Measurements from ENCODE around the gene GLTP. TPM values are rescaled to one million over a fixed set of nuclear protein-coding genes. Genes with fewer than 3 reads are reported as not detected.
A peak's percentile ranks its signal among the peaks of the same experiment; 100 is the strongest.
"Not testable (repeated sequence)": the region's sequence is repeated elsewhere in the genome, so short reads cannot be mapped to it uniquely, and the experiment has no call there.

GLTP gene
- total and polyA plus RNA-seq, 2 donors from 2014 or later = 45.9 to 56.4 TPM

- Histone ChIP-seq H3K9ac (ENCODE audit: low read length in 3 of 3) (no peak overlapping the region), H3K27me3 (ENCODE audit: control insufficient read depth, insufficient read depth, low read length) (no peaks in the 10 kb centered on the region), H3K9me3 (ENCODE audit: control insufficient read depth in 2 of 3, insufficient read depth in 1 of 3, low read length in 3 of 3) (no peaks in the 10 kb centered on the region), H3K27ac (ENCODE audit: low read depth in 2 of 2, low read length in 2 of 2) (no peak overlapping the region), H3K4me1 (ENCODE audit: control insufficient read depth in 2 of 3, insufficient read depth in 2 of 3, low read depth in 1 of 3, low read length in 3 of 3) (peaks cover 0 to 16% (median 9%) of the 10 kb centered on the region in 3 donors), H3K4me3 (ENCODE audit: low read length in 3 of 3) (no peak overlapping the region), H3K36me3 (ENCODE audit: control insufficient read depth in 2 of 3, insufficient read depth in 3 of 3, low read length in 3 of 3) (no peaks in the 10 kb centered on the region)
- intact Hi-C loops (cut with DNase I) = no loop called here
- DNase-seq (no peak), FAIRE-seq (no peak)
- TF ChIP-seq CTCF (IDR thresholded peaks at IDR 0.05; ENCODE audit: borderline replicate concordance, extremely low read depth, insufficient read depth) = no peak
Observed at GRCh38 chr12:109868182-109869051, 11.9 kb downstream of the GLTP start.

GRCh38 chr12:109864916-109865315 lies 15.4 kb downstream of the GLTP start:
- DNase-seq (peak in 3 of 5 donors; percentile 14 to 69 (median 66)), FAIRE-seq (no peak)
- intact Hi-C loops (cut with DNase I) = no loop called here
- TF ChIP-seq CTCF (IDR thresholded peaks at IDR 0.05; ENCODE audit: borderline replicate concordance, extremely low read depth, insufficient read depth) = no peak
- H3K9ac ChIP-seq (ENCODE audit: low read length in 3 of 3) = no peak overlapping the region
- peaks cover 0 to 29% (median 27%) of the 10 kb centered on the region in 3 donors for H3K4me1 ChIP-seq (ENCODE audit: control insufficient read depth in 2 of 3, insufficient read depth in 2 of 3, low read depth in 1 of 3, low read length in 3 of 3)
- H3K4me3 ChIP-seq (ENCODE audit: low read length in 3 of 3) = no peak overlapping the region
- no peaks in the 10 kb centered on the region for H3K9me3 ChIP-seq (ENCODE audit: control insufficient read depth in 2 of 3, insufficient read depth in 1 of 3, low read length in 3 of 3)
- peak overlapping the region; percentile 45 to 49 for H3K27ac ChIP-seq (ENCODE audit: low read depth in 2 of 2, low read length in 2 of 2)
- H3K27me3 ChIP-seq (ENCODE audit: control insufficient read depth, insufficient read depth, low read length) = no peaks in the 10 kb centered on the region
- H3K36me3 ChIP-seq (ENCODE audit: control insufficient read depth in 2 of 3, insufficient read depth in 3 of 3, low read length in 3 of 3) = no peaks in the 10 kb centered on the region

- intact Hi-C loops (cut with DNase I) = no loop called here
- Histone ChIP-seq H3K9me3 (ENCODE audit: control insufficient read depth in 2 of 3, insufficient read depth in 1 of 3, low read length in 3 of 3) (no peaks in the 10 kb centered on the region), H3K27ac (ENCODE audit: low read depth in 2 of 2, low read length in 2 of 2) (peak overlapping the region; percentile 59 to 90), H3K4me1 (ENCODE audit: control insufficient read depth in 2 of 3, insufficient read depth in 2 of 3, low read depth in 1 of 3, low read length in 3 of 3) (peaks cover 0 to 29% (median 27%) of the 10 kb centered on the region in 3 donors), H3K36me3 (ENCODE audit: control insufficient read depth in 2 of 3, insufficient read depth in 3 of 3, low read length in 3 of 3) (no peaks in the 10 kb centered on the region), H3K4me3 (ENCODE audit: low read length in 3 of 3) (no peak overlapping the region), H3K9ac (ENCODE audit: low read length in 3 of 3) (peak overlapping the region in 1 of 3 donors; percentile 28), H3K27me3 (ENCODE audit: control insufficient read depth, insufficient read depth, low read length) (no peaks in the 10 kb centered on the region)
- DNase-seq = peak in 3 of 5 donors; percentile 24 to 59 (median 43)
- no peak for TF ChIP-seq CTCF (IDR thresholded peaks at IDR 0.05; ENCODE audit: borderline replicate concordance, extremely low read depth, insufficient read depth)
- FAIRE-seq = no peak
Observed at GRCh38 chr12:109863847-109864712, 16.3 kb downstream of the GLTP start.

- H3K9me3 ChIP-seq (ENCODE audit: control insufficient read depth in 2 of 3, insufficient read depth in 1 of 3, low read length in 3 of 3); H3K27me3 ChIP-seq (ENCODE audit: control insufficient read depth, insufficient read depth, low read length); H3K4me3 ChIP-seq (ENCODE audit: low read length in 3 of 3); DNase-seq; H3K36me3 ChIP-seq (ENCODE audit: control insufficient read depth in 2 of 3, insufficient read depth in 3 of 3, low read length in 3 of 3); intact Hi-C loops (cut with DNase I); FAIRE-seq: not testable (repeated sequence)
- Histone ChIP-seq H3K9ac (ENCODE audit: low read length in 3 of 3) (peak overlapping the region in 1 of 3 donors; percentile 61), H3K4me1 (ENCODE audit: control insufficient read depth in 2 of 3, insufficient read depth in 2 of 3, low read depth in 1 of 3, low read length in 3 of 3) (peaks cover 0 to 29% (median 27%) of the 10 kb centered on the region in 3 donors), H3K27ac (ENCODE audit: low read depth in 2 of 2, low read length in 2 of 2) (peak overlapping the region; percentile 59 to 83)
Observed at GRCh38 chr12:109862491-109862890, 17.9 kb downstream of the GLTP start.

All from kidney (tissue), 14 donors.